ENCODE measurements around the gene MAP3K9.

Gene MAP3K9

GRCh38 chr14:70730393-70730792 is 78.9 kb downstream of the MAP3K9 start:
- DNase-seq: no peak
- H3K27me3 ChIP-seq: peaks cover 0 to 3% of the 10 kb centered on the region in 2 donors
- no peaks in the 10 kb centered on the region for H3K9me3 ChIP-seq
- H3K4me1 ChIP-seq: no peaks in the 10 kb centered on the region
- intact Hi-C loops (cut with DNase I; ENCODE audit: low total_unique reads): no loop called here
- H3K4me3 ChIP-seq: no peak overlapping the region
- H3K36me3 ChIP-seq: peaks cover 0 to 25% (median 0%) of the 10 kb centered on the region in 3 donors
- TF ChIP-seq CTCF (IDR thresholded peaks at IDR 0.05): no peak
- H3K27ac ChIP-seq: no peak overlapping the region

DNA sequence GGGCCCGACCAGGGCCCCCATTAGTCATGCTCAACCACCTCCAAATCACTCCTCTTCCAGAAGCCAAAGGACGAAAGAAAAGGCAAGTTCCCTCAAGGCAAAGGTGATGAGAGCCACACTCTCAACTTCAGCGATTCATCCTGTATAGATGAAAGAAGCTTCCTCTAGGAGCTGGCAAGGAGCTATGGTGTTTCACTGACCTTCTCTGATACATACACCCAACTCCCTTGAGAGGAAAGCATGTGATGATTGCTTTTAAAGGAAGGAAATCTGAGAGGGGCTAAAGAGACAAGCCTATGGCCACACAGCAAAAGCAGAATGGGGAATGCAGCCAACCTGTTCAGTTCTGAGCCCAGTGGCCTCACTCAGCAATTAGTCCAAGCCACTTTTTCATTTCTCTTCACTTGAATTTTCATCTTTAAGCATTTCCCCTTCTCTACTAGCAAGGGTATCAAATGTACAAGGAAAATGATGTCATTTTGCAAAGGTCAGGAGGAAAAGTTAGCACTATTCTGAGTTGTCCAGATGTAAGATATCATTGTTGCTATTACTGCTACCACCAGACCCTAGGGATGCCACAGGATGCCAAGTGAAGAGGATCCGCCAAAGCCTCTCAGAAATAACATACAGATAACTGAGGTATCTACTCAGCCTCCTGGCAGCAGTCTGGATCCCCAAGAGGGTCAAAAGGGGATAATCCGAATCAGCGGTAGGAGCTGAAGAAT is 82.5 kb downstream of the MAP3K9 start:
- Histone ChIP-seq H3K4me3 (no peak overlapping the region), H3K27me3 (peaks cover 0 to 3% of the 10 kb centered on the region in 2 donors), H3K4me1 (no peaks in the 10 kb centered on the region), H3K9me3 (no peaks in the 10 kb centered on the region), H3K27ac (no peak overlapping the region), H3K36me3 (peaks cover 0 to 7% (median 0%) of the 10 kb centered on the region in 3 donors)
- no peak for TF ChIP-seq CTCF (IDR thresholded peaks at IDR 0.05)
- intact Hi-C loops (cut with DNase I; ENCODE audit: low total_unique reads): loop anchor here (10.0 kb wide), 1 partner anchor 102 kb away; no protein-coding TSS in a partner anchor
- DNase-seq: no peak

- no peaks in the 10 kb centered on the region for H3K4me1 ChIP-seq
- TF ChIP-seq CTCF (IDR thresholded peaks at IDR 0.05): no peak
- intact Hi-C loops (cut with DNase I; ENCODE audit: low total_unique reads): loop anchor here (10.0 kb wide), 1 partner anchor 100 kb away; no protein-coding TSS in a partner anchor
- no peak for DNase-seq
- no peak overlapping the region for H3K27ac ChIP-seq
- peaks cover 0 to 9% of the 10 kb centered on the region in 2 donors for H3K27me3 ChIP-seq
- no peaks in the 10 kb centered on the region for H3K9me3 ChIP-seq
- H3K36me3 ChIP-seq: peaks cover 0 to under 1% (median 0%) of the 10 kb centered on the region in 3 donors
- no peak overlapping the region for H3K4me3 ChIP-seq
Measured at GRCh38 chr14:70724944-70725343, 84.4 kb downstream of the MAP3K9 start.

DNA sequence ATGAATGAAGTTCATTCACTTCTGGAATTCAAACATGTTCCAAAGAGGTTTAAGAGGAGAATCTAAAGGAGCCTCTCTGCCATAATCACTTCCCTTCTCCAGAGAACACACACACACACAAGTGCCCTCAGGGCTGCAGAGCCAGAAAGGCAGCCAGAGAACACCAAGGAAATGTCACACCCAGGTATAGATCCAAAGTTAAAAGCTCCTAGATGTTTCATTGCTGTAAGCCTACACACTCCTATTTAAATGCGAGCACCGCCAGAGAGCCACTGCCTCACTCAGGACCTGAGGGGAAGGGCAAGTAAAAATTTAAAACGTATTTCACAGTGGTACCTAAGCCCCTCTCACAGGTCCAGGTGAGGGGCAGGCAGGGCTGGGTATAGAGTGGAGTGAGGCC is 85.2 kb downstream of the MAP3K9 start:
- intact Hi-C loops (cut with DNase I; ENCODE audit: low total_unique reads): loop anchor here (10.0 kb wide), 1 partner anchor 99 kb away; no protein-coding TSS in a partner anchor
- TF ChIP-seq CTCF (IDR thresholded peaks at IDR 0.05): no peak
- H3K36me3 ChIP-seq: no peaks in the 10 kb centered on the region
- no peaks in the 10 kb centered on the region for H3K4me1 ChIP-seq
- no peak for DNase-seq
- peaks cover 0 to 13% of the 10 kb centered on the region in 2 donors for H3K27me3 ChIP-seq
- H3K4me3 ChIP-seq: no peak overlapping the region
- no peak overlapping the region for H3K27ac ChIP-seq
- no peaks in the 10 kb centered on the region for H3K9me3 ChIP-seq

DNA sequence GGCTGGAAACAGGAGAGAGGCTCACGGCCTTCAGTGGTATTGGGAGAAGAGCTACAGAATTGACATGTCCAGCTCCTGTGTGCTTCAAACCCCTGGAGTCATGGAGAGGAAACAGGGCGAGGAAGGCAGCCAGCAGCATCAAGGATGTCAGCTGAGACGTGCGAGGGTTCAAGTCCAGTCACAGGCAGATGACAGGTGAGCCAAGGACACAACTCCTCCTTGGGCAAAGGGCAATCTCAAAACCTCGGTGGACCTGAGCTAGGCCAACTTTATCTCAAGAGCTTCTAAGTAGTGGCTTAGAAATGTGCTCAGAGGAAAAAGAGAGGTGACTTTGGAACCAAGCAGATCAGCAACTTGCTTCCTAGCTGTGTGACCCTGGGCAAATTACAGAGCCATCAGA is 86.0 kb downstream of the MAP3K9 start:
- H3K36me3 ChIP-seq: no peaks in the 10 kb centered on the region
- DNase-seq: no peak
- H3K4me1 ChIP-seq: no peaks in the 10 kb centered on the region
- intact Hi-C loops (cut with DNase I; ENCODE audit: low total_unique reads): loop anchor here (10.0 kb wide), 1 partner anchor 98 kb away; no protein-coding TSS in a partner anchor
- no peak for TF ChIP-seq CTCF (IDR thresholded peaks at IDR 0.05)
- H3K4me3 ChIP-seq: no peak overlapping the region
- peaks cover 0 to 20% of the 10 kb centered on the region in 2 donors for H3K27me3 ChIP-seq
- H3K9me3 ChIP-seq: no peaks in the 10 kb centered on the region
- H3K27ac ChIP-seq: no peak overlapping the region
